GM12873 (cell line): ENCODE measurements around the gene CYP27B1.

Source experiments
- TF ChIP-seq, protein P1 (sequence below): IDR thresholded peaks from 2 replicates; pipeline ENCODE4 v1.5.1; 2012; ENCODE audit warnings: low read depth, mild to moderate bottlenecking, moderate library complexity, low read length, control low read depth; ENCODE audit not compliant: insufficient read depth; ENCODE audit errors: missing control alignments

Gene CYP27B1

DNA sequence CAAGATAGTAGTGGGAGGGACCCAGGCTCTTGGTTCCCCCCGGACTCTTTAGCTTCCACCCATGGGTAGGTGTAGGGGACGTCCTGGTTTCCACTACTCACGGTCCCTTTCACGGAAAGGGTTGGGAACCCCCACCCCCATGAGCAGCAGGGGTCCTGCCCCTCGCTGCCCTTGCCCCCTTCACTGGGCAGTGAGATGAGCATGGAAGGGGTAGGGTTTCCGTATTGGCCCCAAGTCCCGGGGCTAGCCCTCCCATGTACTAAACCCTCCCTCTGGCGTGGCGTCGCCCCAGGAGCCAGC lies 41.1 kb downstream of the CYP27B1 start:
- TF ChIP-seq, protein P1, sequence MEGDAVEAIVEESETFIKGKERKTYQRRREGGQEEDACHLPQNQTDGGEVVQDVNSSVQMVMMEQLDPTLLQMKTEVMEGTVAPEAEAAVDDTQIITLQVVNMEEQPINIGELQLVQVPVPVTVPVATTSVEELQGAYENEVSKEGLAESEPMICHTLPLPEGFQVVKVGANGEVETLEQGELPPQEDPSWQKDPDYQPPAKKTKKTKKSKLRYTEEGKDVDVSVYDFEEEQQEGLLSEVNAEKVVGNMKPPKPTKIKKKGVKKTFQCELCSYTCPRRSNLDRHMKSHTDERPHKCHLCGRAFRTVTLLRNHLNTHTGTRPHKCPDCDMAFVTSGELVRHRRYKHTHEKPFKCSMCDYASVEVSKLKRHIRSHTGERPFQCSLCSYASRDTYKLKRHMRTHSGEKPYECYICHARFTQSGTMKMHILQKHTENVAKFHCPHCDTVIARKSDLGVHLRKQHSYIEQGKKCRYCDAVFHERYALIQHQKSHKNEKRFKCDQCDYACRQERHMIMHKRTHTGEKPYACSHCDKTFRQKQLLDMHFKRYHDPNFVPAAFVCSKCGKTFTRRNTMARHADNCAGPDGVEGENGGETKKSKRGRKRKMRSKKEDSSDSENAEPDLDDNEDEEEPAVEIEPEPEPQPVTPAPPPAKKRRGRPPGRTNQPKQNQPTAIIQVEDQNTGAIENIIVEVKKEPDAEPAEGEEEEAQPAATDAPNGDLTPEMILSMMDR, result no peak

DNA sequence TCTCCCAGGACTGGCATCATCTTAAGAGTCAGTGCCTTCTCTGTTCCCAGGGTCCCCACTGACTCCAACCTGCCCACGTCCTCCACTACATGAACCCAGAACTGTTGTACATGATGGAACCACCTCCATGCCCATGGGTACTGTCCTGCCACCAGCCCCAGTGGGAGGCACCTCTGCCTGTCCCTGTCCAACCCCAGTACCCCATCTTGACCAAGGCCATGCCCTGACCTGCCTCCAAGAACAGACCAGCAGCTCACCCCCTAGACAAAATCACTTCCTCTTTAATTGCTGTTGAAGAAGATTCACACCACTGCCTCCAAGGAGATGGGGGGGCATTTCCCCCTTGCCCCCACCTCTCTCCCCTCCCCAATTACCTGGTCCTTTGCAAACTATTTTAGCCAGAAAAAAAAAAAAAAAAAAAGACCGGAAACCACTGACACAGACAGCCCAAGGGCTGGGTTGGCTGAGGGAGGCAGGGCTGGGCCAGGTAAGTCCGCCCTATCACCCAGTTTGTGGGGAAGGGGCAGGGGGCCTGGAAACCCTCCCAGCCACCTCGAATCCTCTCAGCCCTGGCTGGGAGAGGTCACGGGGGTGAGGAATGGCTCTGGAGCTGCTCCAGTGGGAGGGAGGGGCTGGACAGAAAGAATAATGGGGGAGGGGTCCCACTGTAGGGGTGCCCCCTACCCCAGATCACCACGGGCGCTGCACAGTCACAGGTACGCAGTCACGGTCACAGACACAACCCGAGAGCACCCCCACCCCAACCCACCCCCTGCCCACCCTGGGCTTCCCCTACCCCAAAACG lies 41.7 kb downstream of the CYP27B1 start:
- TF ChIP-seq, protein P1, result no peak

DNA sequence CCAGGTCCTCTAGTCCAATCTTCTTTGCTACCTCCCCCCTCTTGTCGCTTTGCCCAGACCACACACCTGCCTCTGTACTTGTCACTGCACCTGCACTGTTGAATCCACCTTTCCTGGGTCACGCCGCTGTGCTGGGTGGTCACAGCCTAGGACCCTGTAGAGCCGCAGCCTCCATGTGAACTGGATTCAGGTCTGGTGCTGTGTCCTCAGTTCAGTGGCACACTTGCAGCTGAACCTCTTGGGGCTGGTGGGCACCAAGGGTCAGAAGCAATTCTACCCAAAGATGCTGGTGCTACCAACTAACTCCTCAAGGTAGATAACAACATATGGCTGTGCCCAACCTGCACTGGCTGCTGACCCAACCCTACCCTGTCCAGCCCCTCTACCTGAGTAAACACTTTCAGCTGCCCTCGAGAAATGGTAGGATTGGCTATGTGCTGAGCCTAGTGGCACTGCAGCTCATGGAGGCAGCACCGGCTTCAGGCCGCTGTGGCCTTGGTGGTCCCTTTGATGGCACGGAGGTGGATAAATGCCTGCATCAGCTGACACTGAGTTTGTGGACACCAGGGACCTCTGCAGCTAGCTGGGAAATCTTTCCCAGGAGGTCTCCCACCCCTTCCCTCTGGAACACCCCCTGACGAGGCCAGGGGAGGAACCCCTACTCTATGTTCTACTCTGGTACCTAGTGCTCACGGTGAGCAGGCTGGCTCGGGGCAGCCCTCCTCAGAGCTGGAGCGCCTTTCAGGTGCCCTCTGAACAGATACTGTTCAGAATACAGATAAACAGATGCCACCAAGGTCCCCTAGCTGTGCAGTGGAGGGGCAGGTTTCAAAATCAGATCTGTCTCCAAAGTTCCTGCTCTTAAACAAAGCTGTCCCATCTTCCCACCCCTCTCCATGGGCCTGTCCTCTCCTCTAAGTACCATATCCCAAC lies 42.6 kb downstream of the CYP27B1 start:
- TF ChIP-seq, protein P1, result no peak

DNA sequence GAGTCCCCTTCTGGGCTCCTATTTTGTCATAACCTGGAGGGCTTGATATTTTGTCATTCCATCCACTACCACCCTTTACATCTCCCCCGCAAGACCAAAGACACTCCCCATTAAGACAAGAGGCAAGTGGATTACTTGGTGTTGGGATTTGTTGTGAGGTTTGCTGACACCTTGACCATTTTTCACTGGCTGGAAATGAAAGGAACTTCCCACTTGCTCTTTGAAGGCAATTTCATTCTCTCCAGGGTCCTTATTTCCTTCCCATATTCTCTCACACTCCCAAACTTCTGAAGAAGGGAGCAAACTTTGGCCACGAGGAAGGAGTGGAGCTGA lies 43.3 kb downstream of the CYP27B1 start:
- TF ChIP-seq, protein P1, result no peak

DNA sequence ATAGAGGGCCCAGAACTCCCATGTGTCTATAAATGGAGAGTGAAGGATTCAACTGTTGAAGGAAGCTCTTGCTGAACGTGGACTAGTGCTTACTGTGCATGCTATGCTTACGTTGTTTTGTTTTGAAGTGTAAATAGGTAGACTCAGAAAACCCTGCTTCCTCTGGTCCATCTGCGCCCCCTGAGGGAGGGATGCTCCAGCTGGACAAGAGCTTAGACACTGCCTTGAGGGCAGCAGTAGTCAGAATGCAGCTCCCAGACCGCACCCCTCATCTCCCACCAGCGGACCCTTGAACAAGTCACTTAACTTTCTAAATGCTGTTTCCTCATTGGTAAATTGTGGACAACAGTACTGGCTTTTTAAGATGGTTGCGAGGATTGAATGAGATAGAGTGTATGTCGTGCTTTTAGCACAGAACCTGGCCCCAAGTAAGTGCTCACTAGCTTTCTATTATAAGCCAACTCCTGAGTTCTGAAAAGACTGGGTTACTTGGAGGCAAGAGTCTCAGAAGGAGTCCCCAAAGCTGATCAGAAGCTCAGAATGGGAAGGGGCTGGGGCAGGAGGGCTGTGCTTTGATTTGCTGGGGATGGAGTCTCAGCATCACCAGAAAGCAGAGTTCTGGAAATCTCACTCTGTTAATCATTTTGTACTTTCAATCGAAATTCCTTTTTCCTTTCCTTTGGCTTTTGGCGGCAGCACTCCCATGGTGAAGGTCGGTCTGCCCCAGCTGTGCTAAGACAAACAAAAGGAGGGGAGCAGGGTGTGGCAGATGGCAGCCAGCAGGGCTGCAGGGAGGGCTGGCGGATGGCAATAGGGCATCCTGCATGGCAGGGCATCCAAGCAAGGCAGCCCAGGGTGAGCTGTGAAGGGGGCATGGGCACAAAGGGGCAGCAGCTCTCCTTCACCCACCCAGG lies 43.9 kb downstream of the CYP27B1 start:
- TF ChIP-seq, protein P1, result no peak

DNA sequence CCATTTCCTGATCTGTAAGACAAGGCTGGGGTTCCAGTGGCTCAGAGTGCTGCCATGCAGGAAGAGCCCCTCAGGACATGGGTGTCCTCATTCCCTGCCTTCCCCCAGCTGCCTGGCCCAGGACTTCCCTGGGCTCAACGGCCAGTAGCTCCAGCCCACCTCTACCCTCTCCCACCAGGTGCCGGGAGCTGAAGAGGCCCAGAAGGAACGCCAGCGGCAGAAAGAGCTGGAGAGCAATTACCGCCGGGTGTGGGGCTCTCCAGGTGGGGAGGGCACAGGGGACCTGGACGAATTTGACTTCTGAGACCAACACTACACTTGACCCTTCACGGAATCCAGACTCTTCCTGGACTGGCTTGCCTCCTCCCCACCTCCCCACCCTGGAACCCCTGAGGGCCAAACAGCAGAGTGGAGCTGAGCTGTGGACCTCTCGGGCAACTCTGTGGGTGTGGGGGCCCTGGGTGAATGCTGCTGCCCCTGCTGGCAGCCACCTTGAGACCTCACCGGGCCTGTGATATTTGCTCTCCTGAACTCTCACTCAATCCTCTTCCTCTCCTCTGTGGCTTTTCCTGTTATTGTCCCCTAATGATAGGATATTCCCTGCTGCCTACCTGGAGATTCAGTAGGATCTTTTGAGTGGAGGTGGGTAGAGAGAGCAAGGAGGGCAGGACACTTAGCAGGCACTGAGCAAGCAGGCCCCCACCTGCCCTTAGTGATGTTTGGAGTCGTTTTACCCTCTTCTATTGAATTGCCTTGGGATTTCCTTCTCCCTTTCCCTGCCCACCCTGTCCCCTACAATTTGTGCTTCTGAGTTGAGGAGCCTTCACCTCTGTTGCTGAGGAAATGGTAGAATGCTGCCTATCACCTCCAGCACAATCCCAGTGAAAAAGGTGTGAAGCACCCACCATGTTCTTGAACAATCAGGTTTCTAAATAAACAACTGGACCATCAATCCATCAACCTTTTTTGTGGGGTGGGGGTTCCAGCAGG lies 46.0 kb downstream of the CYP27B1 start:
- TF ChIP-seq, protein P1, result no peak
